Calu3 (cell line): ENCODE measurements around the gene SCNN1B. TPM values are rescaled to one million over a fixed set of nuclear protein-coding genes. Genes with fewer than 3 reads are reported as not detected.

Experiments used
- BruUV-seq: library from RNA; stranded (reverse); fragments of 400-500 nt; replicated peaks from 2 replicates; lab custom pipeline; 2021; lab: Mats Ljungman, UMichigan
- CTCF ChIA-PET: fragments of 300-600 bp; sonication (Branson Sonifier 250); formaldehyde crosslinking; loops from one replicate; lab custom pipeline; 2022; ENCODE audit warnings: antibody characterized with exemption; lab: Charles Lee
- DNase-seq: peaks from one replicate; pipeline ENCODE4 v3.0.0; 2022
- H3K27ac Mint-ChIP-seq: one replicate; pipeline ENCODE4 v1.8.0; 2022; ENCODE audit warnings: mixed read lengths; ENCODE audit not compliant: unreplicated experiment
- H3K27me3 Mint-ChIP-seq: one replicate; pipeline ENCODE4 v1.8.0; 2022; ENCODE audit warnings: mixed read lengths; ENCODE audit not compliant: unreplicated experiment
- H3K36me3 Mint-ChIP-seq: one replicate; pipeline ENCODE4 v1.8.0; 2022; ENCODE audit warnings: mild to moderate bottlenecking, moderate library complexity, mixed read lengths; ENCODE audit not compliant: insufficient read depth, unreplicated experiment
- H3K4me1 Mint-ChIP-seq: one replicate; pipeline ENCODE4 v1.8.0; 2022; ENCODE audit warnings: mild to moderate bottlenecking, low read depth, mixed read lengths; ENCODE audit not compliant: unreplicated experiment
- H3K4me3 Mint-ChIP-seq: one replicate; pipeline ENCODE4 v1.8.0; 2022; ENCODE audit warnings: mild to moderate bottlenecking, low read depth, moderate library complexity, mixed read lengths; ENCODE audit not compliant: unreplicated experiment
- H3K9me3 Mint-ChIP-seq: one replicate; pipeline ENCODE4 v1.8.0; 2022; ENCODE audit warnings: low read depth, mixed read lengths; ENCODE audit not compliant: unreplicated experiment
- intact Hi-C: fragments of 100-400 bp; cut with micrococcal nuclease; formaldehyde crosslinking; loops from one replicate; pipeline ENCODE4 v1.10.0; 2022; ENCODE audit not compliant: unreplicated experiment
- total RNA-seq: library from RNA; stranded (reverse); gene quantifications from 2 replicates; pipeline ENCODE4 v1.2.3, GENCODE V29; 2022
- TF ChIP-seq, protein P1 (sequence below): fragments of 200-600 bp; IDR thresholded peaks from one replicate; pipeline ENCODE4 v1.8.0; 2022; ENCODE audit warnings: antibody characterized with exemption; ENCODE audit not compliant: unreplicated experiment

The SCNN1B gene
- total RNA-seq, 1 experiment from 2014 or later: not detected

DNA sequence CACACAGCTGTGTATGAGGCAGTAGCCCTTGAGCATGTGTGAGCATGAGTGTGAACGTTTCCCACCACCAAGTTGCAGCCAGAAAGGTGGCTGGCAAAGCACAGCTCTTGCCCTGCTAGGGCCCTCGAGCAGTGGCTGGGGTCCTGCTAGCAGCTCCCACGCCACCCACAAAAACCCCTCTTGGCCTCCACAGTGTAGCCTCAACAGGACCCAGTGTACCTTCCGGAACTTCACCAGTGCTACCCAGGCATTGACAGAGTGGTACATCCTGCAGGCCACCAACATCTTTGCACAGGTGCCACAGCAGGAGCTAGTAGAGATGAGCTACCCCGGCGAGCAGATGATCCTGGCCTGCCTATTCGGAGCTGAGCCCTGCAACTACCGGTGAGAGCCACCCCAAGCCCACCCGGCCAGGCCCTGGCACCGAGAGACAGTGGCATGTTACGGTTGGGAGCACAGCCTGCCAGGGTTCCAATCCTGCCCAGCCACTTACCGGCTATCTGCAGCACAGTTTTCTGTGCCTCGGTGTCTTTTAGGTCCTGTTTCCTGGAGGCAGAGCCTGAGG is 53.1 kb downstream of the SCNN1B start:
- no peaks in the 10 kb centered on the region for H3K4me1 Mint-ChIP-seq
- BruUV-seq: no TSS peak
- DNase-seq: no peak
- no peak overlapping the region for H3K4me3 Mint-ChIP-seq
- H3K27me3 Mint-ChIP-seq: peaks cover 45% of the 10 kb centered on the region
- TF ChIP-seq, protein P1, sequence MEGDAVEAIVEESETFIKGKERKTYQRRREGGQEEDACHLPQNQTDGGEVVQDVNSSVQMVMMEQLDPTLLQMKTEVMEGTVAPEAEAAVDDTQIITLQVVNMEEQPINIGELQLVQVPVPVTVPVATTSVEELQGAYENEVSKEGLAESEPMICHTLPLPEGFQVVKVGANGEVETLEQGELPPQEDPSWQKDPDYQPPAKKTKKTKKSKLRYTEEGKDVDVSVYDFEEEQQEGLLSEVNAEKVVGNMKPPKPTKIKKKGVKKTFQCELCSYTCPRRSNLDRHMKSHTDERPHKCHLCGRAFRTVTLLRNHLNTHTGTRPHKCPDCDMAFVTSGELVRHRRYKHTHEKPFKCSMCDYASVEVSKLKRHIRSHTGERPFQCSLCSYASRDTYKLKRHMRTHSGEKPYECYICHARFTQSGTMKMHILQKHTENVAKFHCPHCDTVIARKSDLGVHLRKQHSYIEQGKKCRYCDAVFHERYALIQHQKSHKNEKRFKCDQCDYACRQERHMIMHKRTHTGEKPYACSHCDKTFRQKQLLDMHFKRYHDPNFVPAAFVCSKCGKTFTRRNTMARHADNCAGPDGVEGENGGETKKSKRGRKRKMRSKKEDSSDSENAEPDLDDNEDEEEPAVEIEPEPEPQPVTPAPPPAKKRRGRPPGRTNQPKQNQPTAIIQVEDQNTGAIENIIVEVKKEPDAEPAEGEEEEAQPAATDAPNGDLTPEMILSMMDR: no peak
- CTCF ChIA-PET: interaction anchor here (0.5 to 0.6 kb wide), 2 partner anchors 257 to 493 kb away, joined by 3 to 4 read pairs; no protein-coding TSS in a partner anchor
- peaks cover 2% of the 10 kb centered on the region for H3K9me3 Mint-ChIP-seq
- no peak overlapping the region for H3K27ac Mint-ChIP-seq
- intact Hi-C loops: no loop called here
- no peaks in the 10 kb centered on the region for H3K36me3 Mint-ChIP-seq

DNA sequence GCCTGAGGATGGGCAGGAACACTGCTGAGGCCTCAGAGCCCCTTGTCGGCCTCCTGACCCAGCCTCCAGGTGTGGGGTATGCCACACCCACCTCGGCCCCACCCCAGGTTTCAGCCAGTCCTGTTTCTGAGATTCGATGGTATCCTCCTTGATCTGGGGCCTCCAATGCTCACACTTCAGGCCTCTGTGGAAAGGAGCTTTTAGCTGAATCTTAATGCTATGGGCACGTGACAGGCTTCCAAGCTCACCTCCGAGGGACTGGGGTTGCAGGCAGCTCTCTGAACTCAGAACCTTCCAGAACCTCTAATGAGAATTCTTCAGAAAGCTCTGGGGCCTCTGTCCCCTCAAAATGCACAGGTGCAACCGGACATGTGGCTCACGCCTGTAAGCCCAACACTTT is 54.8 kb downstream of the SCNN1B start:
- intact Hi-C loops: no loop called here
- BruUV-seq: no TSS peak
- Mint-ChIP-seq H3K27me3 (peaks cover 33% of the 10 kb centered on the region), H3K4me1 (no peaks in the 10 kb centered on the region), H3K36me3 (no peaks in the 10 kb centered on the region), H3K27ac (no peak overlapping the region), H3K4me3 (no peak overlapping the region), H3K9me3 (peaks cover 2% of the 10 kb centered on the region)
- TF ChIP-seq, protein P1: no peak
- CTCF ChIA-PET: no interaction called here
- no peak for DNase-seq

DNA sequence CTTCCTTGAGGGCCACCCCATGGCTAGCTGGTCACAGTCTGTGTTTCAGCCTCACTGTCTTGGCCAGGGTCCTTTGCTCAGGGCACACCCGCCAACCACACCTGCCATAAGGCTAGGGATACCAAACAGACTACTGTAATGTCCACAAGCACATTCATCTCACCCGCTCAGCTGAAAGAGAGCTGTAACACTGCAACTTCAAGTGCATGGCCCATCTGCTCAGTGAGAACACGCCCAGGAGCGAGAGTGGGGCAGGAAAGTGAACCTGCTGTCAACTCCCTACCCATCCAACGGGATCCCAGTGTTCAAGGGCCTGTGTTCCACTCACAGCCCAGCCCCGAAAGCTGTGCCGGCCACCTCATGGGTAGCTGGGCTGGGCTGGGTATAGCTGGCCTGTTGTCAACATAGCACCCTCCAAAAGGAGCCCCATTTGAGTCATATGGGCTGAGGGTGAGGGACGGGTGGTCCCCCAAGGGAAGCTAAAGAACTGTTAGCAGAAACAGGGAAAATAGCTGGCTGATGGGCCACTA is 55.7 kb downstream of the SCNN1B start:
- CTCF ChIA-PET: no interaction called here
- DNase-seq: no peak
- TF ChIP-seq, protein P1: no peak
- no peaks in the 10 kb centered on the region for H3K9me3 Mint-ChIP-seq
- no peaks in the 10 kb centered on the region for H3K36me3 Mint-ChIP-seq
- peaks cover 6% of the 10 kb centered on the region for H3K4me1 Mint-ChIP-seq
- H3K4me3 Mint-ChIP-seq: no peak overlapping the region
- H3K27ac Mint-ChIP-seq: no peak overlapping the region
- H3K27me3 Mint-ChIP-seq: peaks cover 24% of the 10 kb centered on the region
- intact Hi-C loops: no loop called here
- no TSS peak for BruUV-seq

DNA sequence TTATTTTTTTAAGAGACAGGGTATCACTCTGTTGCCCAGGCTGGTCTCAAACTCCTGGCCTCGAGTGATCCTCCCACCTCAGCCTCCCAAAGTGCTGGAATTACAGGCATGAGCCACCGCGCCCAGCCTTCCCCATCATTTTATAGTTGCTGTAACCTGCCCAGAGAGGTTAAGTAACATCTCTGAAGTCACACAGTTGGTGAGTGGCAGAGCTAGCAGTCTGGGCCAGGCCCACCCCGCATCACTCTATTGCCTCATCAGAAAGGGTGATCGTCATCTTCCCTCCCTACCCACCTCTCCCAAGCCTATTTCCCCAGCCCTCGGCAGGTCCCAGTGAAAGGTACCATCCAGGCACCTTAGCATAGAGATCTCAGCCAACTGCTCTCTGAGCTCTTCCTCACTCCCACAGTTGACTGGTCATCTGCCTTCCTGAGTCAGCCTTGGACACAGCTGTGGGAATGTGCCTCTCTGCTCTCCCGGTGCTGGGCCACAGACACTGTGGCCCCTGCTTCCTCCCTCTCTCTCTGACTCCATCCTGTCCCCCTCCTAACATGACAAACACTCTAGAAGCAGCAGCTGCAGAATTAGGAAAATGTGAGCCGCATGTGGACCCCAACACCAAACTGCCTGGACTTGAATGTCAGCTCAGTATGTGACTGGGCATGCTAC is 57.1 kb downstream of the SCNN1B start:
- Mint-ChIP-seq H3K27me3 (peaks cover 10% of the 10 kb centered on the region), H3K36me3 (no peaks in the 10 kb centered on the region), H3K27ac (no peak overlapping the region), H3K4me3 (no peak overlapping the region), H3K4me1 (peaks cover 12% of the 10 kb centered on the region), H3K9me3 (no peaks in the 10 kb centered on the region)
- BruUV-seq: no TSS peak
- TF ChIP-seq, protein P1: no peak
- intact Hi-C loops: no loop called here
- CTCF ChIA-PET: no interaction called here
- no peak for DNase-seq
